ENCODE measurements around the gene CEP89. TPM values are rescaled to one million over a fixed set of nuclear protein-coding genes. Genes with fewer than 3 reads are reported as not detected.
"Not testable (repeated sequence)": the region's sequence is repeated elsewhere in the genome, so short reads cannot be mapped to it uniquely, and the experiment has no call there.

CEP89 gene
- polyA plus RNA-seq, 3 donors = 4.9 to 8.5 (median 7.5) TPM

DNA sequence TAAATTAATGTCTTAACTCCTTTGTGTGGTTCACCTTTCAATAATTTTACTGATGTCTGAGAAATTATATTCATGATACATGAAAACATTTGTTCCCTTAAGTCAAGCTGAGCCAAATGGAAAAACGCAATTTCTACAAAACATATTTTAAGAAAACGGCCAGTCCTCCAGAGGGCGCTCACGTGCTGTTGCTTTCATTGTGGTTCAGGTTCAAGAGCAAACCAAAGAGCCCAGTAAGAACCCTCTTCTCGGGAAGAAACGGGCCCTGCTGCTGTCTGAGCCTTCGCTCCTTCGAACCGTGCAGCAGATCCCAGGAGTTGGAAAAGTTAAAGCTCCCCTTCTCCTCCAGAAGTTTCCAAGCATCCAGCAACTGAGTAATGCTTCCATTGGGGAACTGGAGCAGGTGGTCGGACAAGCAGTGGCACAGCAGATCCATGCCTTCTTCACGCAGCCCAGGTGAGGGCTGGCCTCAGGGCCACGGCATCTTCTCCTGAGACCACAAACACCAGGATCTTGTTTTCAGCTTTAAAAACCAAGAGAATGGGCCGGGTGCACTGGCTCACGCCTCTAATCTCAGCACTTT lies 4.6 kb upstream of the CEP89 start:
- no peak overlapping the region for H3K27ac ChIP-seq (ENCODE audit: low read depth, low read length)
- WGBS, 3 donors = 36 to 48% (median 45%) methylated on average over 14 of the region's 14 CpGs

DNA sequence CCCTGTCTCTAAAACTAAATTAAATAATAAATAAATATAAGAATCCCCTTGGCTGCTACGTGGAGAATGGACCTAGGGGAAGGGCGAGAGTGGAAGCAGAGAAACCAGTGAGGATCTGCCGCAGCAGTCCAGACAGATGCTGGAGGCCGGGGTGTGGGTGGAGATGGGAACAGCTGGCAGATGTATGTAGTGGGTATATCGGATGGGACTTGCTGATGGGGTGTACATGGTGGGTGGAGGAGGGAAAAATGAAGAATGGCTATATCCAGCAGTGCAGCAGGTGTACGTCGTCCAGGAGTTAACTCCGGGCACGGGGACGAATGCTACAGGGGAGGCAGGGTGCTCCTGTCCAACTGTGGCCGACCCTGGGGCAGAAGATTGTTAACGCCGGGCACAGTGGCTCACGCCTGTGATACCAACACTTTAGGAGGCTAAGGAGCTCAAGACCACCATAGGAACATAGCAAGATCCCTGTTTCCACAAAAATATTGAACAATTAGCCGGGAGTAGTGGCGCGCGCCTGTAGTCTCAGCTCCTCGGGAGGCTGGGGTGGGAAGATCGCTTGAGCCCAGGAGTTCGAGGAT lies 654 bp downstream of the CEP89 start:
- 20 to 28% (median 20%) methylated on average over 21 of the region's 21 CpGs for WGBS, 3 donors
- no peak overlapping the region for H3K27ac ChIP-seq (ENCODE audit: low read depth, low read length)

DNA sequence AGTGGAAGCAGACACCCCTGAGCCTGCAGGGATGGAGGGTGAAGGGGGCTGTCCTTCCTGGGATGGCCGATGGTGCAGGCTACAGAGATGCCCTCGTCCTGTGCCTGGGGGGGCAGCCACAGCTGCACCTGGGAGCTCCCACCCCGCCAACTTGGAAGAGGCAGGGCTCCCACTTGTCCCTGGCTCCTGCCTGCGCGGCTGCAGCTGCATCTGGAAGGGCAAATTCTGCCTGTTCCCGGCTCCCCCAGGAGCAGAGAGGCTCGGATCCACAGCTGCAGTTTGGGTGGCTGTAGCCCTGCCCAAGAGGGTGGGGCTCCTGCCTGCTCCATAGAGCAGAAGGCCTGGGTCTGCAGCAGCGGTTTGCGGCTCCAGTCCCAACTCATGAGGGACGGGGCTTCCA lies 2.2 kb downstream of the CEP89 start:
- WGBS, 3 donors = 90 to 98% (median 94%) methylated on average over 7 to 10 of the region's 10 CpGs
- H3K27ac ChIP-seq (ENCODE audit: low read depth, low read length) = no peak overlapping the region

DNA sequence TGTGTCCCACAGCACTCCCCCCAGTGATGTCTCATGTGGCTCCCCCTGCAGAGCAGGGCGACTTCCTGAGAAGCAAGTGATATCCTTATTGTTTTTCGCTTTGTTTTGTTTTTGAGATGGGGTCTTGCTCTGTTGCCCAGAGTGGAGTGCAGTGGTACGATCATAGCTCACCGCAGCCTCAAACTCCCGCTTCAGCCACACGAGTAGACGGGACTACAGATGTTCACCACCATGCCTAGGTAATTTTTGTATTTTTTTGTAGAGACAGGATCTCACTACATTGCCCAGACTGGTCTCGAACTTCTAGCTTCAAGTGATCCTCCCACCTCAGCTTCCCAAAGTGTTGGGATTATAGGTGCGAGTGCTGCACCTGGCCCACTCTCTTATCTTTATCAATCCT lies 5.0 kb downstream of the CEP89 start:
- H3K27ac ChIP-seq (ENCODE audit: low read depth, low read length) = no peak overlapping the region
- 92 to 97% (median 95%) methylated on average over 9 of the region's 9 CpGs for WGBS, 3 donors

DNA sequence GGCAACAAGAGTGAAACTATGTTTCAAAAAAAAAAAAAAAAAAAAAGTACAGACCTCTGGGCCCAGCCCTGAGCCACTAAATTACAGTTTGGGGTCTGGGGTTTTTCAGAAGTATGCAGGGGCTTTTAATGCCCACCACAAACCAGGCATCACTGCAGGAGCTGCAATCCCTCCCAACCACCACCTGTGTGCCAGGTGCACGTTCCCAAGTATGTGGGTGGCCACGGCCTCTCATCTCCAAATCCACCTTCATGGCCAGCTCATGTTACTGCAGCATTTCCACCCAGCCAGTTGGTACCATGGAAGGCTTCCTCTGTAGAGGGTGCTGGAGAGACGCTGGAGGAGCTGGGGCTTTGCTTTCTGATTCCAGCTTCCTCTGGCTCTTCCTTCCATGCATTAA lies 26.5 kb downstream of the CEP89 start:
- 59 to 77% (median 70%) methylated on average over 3 of the region's 3 CpGs for WGBS, 3 donors
- H3K27ac ChIP-seq (ENCODE audit: low read depth, low read length) = no peak overlapping the region

DNA sequence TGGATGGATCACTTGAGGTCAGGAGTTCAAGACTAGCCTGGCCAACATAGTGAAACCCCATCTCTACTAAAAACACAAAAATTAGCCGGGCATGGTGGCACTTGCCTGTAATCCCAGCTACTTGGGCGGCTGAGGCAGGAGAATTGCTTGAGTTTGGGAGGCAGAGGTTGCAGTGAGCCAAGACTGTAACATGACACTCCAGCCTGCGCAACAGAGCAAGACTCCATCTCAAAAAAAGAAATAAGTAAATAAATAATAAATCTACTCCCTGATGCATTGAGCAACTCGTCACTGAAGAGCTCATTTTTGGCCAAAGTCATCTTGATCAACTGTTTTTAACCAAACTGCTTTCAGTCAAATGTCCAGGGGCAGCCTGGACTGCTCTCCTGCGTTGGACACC lies 30.5 kb downstream of the CEP89 start:
- 83 to 91% (median 88%) methylated on average over 5 of the region's 5 CpGs for WGBS, 3 donors
- H3K27ac ChIP-seq (ENCODE audit: low read depth, low read length) = not testable (repeated sequence)

DNA sequence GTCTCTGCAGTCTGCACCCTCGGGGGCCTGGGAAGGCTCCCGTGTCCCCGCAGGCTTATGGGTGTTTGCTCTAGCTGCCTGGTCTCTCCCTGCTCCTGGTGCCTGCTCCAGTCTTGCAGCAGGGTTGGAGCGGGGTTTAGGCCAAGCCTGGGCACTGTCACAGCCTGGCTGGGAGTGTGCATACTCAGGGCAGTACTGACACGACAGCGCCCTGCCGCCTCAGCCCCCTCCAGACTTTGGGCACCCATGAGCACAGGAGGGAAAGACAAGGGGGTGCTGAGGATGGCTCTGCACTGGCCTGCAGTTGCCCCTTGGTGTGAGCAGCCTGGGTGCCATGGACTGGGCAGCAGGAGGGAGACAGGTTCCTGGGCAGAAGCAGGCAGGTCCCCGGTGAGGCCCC lies 35.7 kb downstream of the CEP89 start:
- WGBS, 3 donors = 92 to 97% (median 96%) methylated on average over 8 of the region's 8 CpGs
- H3K27ac ChIP-seq (ENCODE audit: low read depth, low read length) = no peak overlapping the region

DNA sequence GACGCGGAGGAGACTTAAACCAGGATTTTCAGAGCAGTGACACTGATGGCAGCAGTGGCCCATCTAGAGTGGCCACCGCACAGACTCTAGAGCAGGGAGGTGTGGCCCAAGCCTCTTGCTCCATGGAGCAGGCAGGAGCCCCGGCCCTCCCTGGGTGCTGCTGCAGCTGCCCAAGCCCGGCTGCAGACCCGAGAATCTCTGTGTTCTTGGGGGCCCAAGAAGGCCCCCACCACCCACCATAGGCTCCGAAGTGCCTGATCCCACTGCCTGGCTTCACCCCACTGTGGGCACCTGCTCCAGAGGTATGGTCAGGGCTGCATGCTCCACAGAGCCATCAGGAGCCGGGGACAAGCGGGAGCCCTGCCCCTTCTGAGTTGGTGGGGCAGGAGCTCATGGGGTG lies 36.1 kb downstream of the CEP89 start:
- no peak overlapping the region for H3K27ac ChIP-seq (ENCODE audit: low read depth, low read length)
- WGBS, 3 donors = 89 to 98% (median 92%) methylated on average over 9 of the region's 9 CpGs

DNA sequence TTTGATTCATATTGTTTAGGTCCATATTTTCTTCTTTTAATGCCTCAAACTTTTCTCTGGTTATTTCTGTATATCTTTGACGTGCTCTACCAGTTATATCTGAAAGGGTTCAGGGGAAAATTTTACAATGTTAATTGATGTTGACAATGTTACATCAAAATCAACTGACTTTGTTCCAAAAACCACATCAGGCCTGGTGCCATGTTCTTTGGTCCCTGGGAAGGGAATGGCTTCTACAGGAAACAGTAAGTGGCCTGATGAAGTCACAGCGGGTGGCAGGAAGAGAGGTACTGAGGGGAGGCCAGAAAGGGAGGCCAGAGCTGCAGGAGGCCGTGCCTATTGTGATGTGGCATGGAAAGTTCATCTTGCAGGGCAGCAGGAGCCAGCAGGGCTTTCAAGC lies 38.2 kb downstream of the CEP89 start:
- no peak overlapping the region for H3K27ac ChIP-seq (ENCODE audit: low read depth, low read length)
- whole genome bisulfite sequencing, 3 donors = 97 to 98% (median 97%) methylated on average over 3 of the region's 3 CpGs

DNA sequence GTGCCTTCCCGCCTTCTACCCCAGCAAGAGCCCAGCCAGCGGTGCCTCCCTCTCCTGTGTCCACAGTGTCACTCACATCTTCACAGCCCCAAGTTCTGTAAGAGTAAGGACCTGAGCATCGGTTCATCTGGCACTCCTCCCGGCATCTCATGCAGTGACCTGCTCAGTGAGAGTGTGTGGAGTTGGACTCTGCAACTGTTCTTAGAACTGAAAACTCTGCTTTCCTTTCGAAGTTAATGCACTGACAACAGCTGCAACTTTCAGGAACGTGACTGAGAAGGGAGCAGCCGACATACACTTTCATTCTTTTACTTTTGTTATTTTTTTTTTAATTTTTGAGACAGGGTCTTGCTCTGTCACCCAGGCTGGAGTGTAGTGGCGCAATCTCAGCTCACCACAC lies 41.2 kb downstream of the CEP89 start:
- no peak overlapping the region for H3K27ac ChIP-seq (ENCODE audit: low read depth, low read length)
- WGBS, 3 donors = 96 to 98% (median 96%) methylated on average over 8 of the region's 8 CpGs

DNA sequence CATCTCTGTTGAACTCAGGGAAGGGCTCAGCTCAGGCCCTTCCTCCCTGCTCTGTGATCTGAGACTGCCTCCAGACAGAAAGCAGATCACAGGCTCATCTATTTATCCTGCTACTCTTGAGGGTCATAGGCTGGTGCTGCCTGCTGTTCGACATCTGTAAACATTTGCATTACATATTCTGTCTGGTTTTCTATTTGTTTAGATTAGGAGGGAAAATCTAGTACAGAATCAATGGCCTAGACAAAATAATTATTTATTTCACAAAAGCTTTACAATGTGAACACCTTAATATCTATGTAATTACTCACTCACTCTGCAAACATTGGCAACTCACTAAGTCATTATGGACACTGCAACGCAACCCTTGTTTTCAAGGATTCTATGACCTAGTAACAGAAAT lies 43.0 kb downstream of the CEP89 start:
- no peak overlapping the region for H3K27ac ChIP-seq (ENCODE audit: low read depth, low read length)
- 78 to 90% (median 86%) methylated on average over 2 of the region's 2 CpGs for WGBS, 3 donors

DNA sequence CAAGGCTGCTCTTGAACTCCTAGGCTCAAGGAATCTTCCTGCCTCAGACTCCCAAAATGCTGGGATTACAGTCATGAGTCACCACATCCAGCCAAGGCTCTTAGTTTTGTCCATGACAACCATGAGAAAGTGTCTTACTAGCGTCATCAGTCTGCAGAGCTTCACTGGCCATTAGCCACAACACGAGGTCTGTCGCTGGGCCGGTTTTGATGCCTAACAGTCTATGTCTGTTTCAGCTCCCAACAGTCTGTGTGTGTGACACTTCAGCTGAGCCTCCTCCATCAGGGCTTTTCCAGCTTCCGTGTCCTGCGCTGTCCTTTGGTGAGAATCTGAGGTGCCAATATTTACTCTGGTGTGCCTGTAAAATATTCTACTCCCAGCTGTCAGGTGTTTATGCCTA lies 47.6 kb downstream of the CEP89 start:
- no peak overlapping the region for H3K27ac ChIP-seq (ENCODE audit: low read depth, low read length)
- 86 to 96% (median 96%) methylated on average over 6 of the region's 6 CpGs for WGBS, 3 donors

DNA sequence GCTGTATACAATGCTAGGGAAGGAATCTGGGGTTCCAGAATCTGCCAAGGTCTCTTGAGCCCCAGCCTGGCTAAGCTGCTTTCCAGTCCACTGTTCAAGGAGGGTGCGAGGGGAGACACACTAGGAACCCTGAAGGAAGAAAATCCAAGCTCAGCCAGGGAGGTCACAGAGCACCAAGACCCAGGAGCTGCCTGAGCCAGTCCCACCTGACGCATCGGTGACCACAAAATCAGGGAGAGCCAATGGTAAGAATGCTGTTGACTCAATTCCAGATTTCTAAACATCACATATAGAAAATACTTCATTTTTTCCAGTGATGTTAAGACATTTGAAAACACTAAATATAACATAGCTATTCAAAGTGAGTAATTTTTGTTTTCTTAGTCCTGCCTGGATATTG lies 50.1 kb downstream of the CEP89 start:
- 94 to 97% (median 96%) methylated on average over 3 of the region's 3 CpGs for WGBS, 3 donors
- no peak overlapping the region for H3K27ac ChIP-seq (ENCODE audit: low read depth, low read length)

DNA sequence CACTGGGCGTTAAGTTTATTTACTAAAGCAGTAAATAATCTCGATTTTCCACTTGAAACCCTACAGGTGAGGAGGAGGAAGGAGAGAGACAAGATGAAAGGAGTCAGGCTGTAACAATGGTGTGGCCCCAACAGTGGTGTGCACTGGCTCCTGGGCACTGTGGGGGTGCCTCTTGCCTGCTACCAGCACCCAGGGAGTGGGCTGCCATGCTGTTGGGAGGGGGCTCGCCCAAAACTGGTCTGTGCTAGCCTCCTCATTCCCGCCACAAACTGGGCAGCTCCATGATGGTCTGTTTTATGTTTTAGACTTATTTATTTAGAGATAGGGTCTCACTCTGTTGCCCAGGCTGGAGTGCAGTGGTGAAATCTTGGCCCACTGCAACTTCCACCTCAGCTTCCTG lies 52.4 kb downstream of the CEP89 start:
- WGBS, 3 donors = 89 to 94% (median 93%) methylated on average over 4 of the region's 4 CpGs
- no peak overlapping the region for H3K27ac ChIP-seq (ENCODE audit: low read depth, low read length)

DNA sequence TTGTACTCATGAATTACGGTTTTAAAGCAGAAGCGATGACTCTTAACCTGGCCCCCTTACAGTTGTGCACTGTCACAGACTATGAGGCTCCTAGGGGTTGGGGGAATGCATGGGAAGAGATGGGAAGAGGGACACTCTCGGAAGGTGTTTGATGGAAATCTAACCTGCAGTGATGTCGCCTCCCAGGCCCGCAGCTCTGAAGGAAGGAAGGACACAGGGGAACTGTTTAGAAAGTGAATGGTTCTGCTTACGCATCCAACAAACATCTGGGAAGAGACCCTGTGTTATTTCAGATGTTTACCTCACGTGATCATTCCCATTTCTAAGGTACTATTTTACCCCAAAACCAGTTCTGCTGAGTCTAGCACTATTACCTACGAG lies 54.2 kb downstream of the CEP89 start:
- H3K27ac ChIP-seq (ENCODE audit: low read depth, low read length) = no peak overlapping the region
- WGBS, 3 donors = 90 to 93% (median 92%) methylated on average over 8 of the region's 8 CpGs

DNA sequence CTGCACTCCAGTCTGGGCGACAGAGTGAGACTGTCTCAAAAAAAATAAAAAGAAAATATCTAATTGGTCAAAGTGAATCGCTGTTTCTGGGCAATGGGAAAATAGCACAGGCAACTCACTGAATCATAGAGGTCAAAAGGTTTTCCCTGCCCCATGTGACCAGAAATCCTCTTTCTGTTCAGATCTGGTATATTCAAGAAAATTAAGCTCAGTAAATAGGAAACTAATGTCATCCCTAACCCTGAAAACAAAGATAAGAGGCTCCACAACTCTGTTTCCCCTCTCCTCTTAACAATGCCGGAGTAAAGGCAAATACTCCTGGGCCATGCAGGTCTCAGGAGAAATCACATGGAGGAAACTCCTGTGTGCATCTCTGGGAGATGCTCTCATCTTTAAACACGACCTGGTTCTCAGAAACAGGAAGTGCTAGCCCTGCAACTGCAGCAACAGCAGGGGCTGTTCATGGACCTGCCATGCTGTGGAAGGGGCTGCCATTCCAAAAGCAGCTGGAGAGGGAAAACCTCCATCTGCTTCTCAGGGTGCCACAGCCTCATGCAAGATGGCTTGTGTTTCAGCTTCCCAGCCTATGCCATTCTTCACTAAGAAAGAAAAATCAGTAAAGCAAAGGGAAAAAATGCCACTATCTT lies 54.7 kb downstream of the CEP89 start:
- WGBS, 3 donors = 51 to 57% (median 53%) methylated on average over 4 of the region's 4 CpGs
- no peak overlapping the region for H3K27ac ChIP-seq (ENCODE audit: low read depth, low read length)

DNA sequence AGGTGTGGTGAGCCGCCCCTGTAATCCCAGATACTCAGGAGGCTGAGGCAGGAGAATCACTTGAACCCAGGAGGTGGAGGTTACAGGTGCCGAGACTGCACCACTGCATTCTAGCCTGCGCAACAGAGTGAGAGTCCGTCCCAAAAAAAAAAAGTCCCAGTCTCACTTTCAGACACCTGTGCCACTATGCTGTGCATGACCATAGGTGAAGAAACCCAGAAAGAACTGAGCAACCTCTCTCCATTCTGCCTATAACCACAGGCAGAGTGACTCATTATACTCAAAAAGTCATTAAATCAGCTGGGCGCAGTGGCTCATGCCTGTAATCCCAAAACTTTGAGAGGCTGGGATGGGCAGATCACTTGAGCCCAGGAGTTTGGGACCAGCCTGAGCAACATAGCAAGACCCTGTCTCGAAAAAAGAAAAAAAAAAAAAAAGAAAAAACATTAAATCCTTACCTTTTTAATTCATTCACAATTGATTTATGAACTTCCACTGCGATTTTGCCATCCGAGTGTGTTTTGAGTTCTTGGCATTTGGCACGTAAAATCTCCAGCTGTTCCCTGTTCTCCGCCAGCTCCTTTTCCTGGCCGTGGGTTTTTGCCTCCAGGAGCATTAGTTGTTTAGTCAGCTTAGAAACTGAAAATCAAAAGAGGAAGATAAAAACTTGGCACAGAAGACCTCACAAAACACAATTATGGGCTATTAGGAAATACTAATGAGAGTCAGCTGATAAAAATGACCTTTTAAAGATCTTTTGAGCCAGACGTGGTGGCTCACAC lies 56.7 kb downstream of the CEP89 start:
- H3K27ac ChIP-seq (ENCODE audit: low read depth, low read length) = no peak overlapping the region
- whole genome bisulfite sequencing, 3 donors = 85 to 93% (median 85%) methylated on average over 12 of the region's 12 CpGs

DNA sequence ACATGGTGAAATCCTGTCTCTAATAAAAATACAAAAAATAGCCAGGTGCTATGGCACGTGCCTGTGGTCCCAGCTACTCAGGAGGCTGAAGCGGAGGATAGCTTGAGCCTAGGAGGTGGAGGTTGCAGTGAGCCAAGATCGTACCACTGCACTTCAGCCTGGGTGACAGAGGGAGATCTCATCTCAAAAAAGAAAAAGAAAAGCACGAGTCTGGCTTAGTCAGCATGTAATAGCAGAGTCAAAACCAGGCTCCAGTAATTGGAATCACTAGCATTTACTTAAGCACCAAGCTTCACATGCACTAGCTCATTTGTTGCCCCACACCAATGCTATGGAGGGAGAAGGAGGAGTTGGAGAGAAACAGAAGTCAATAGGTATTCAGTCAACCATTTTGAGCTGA lies 60.3 kb downstream of the CEP89 start:
- no peak overlapping the region for H3K27ac ChIP-seq (ENCODE audit: low read depth, low read length)

DNA sequence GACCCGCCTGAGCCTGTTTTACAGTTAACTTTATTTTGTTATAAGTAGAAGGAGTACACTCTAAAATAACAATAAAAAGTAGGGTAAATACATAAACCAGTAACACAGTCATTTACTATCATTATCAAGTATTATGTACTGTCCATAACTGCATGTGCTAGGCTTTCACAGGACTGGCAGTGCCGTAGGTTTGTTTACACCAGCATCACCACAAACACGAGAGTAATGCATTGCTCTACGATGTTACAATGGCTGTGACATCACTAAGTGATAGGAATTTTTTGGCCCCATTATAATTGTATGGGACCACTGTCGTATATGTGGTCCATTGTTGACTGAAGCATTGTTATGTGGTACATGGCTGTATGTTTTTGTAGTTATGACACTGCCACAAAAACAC lies 60.9 kb downstream of the CEP89 start:
- 93 to 94% (median 94%) methylated on average over 5 of the region's 5 CpGs for WGBS, 3 donors
- no peak overlapping the region for H3K27ac ChIP-seq (ENCODE audit: low read depth, low read length)

More for the DNA sequence above, 60.3 kb downstream of the CEP89 start:
- WGBS, 3 donors = 93 to 96% (median 95%) methylated on average over 4 of the region's 4 CpGs
